HG03457 (cell line): Measurements from ENCODE around the gene PRMT1.
"Not testable (repeated sequence)": the region's sequence is repeated elsewhere in the genome, so short reads cannot be mapped to it uniquely, and the experiment has no call there.

Experiments used
- ATAC-seq: cut with Tn5 transposase; IDR thresholded peaks from one replicate; pipeline ENCODE4 v1.9.1; 2021; ENCODE audit warnings: moderate number of reproducible peaks; ENCODE audit not compliant: unreplicated experiment

PRMT1 gene

DNA sequence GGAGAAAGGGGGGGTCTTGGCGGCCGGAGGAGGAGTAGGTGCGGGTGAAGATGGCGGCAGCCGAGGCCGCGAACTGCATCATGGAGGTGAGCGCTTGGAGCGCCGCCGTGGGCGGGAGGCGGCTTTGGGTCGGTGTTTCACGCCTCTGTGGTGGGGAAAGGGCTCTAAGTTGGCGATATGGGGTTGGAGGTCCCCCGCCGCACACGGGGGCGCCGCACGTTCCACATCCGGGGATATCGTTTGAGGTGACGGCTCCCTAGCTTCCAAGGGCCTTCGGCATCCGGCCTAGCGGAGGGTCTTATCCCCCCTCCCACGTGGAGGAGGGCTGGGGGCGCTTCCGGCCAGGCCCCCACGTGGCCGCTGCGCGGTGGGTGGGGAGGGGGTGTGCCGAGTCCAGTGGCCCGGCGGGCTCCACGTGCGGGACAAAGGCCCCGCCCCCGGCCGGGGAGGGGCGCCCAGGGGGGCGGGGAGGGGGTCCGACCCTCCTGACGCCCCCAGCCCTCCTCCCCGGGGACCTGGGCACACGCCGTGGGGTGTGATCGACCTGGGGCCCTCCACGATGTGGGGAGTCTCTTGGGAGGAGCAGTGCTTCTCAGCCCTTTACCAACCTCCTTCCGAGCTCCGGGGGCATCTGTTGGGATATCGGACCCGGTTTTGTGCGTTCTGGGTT is at the start of gene PRMT1:
PRMT1 (plus strand) TSS at position 41 of the 670 bp plus-strand sequence; CDS start at position 51, 10 bp downstream.
- no peak for ATAC-seq

DNA sequence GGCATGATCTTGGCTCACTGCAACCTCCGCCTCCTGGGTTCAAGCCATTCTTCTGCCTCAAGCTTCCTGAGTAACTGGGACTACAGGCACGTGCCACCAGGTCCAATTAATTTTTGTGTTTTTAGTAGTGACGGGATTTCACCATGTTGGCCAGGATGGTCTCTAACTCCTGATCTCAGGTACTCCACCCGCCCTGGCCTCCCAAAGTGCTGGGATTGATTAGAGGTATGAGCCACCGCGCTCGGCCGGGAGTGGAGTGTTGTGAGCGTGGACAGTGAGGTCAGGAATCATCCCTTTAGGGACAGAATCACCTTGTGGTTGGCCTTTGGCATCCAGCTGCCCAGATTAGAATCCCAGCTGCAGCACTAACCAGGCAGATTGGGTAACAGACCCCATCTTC is 47.4 kb upstream of the PRMT1 start:
- ATAC-seq, result no peak

DNA sequence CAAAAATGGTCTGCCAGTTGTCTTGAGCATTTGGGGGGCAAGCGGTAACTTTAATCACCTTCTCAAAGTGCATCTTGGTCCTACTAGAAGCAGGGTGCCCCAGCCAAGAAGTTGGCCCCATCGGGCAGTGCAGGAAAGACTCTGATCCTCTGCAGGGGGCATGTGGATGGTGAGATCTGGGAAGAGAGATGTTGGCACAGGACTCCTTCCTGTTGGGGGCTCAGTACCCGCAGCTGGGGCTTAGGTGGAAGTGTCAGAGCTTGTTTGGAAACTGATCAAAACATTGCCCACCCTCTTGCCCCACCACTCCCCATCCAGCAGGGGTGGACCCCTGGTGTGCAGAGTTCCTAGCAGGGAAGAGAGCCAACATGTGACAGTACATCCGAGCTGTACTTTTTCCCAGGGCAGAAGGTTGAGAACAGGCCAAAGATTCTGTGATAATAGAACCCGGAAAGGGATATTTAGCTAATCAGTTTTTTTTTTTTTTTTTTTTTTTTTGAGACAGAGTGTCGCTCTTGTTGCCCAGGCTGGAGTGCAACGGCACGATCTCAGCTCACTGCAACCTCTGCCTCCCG is 46.0 kb upstream of the PRMT1 start:
- ATAC-seq, result no peak

DNA sequence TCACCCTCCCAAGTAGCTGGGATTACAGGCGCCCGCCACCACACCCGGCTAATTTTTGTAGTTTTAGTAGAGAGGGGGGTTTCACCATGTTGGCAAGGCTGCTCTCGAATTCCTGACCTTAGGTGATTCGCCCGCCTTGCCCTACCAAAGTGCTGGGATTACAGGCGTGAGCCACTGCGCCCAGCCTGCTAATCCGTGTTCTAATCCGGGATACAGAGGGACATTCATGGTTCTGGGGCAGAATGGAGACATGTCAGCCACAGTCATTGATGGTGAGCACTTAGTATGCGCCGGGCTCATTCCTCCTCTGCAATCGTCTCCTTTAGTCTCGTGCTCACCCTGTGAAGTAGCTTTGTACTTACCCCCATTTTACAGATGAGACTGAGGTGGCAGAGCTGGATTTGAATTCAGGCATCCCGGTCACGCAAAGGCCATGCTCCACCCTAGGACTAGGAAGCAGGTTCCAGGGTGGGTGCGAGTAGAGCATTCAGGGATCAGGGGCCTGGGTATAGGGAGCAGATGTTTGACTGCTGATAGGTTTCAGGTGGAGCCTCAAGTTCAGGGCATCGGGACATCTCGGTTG is 45.4 kb upstream of the PRMT1 start:
- ATAC-seq, result no peak

DNA sequence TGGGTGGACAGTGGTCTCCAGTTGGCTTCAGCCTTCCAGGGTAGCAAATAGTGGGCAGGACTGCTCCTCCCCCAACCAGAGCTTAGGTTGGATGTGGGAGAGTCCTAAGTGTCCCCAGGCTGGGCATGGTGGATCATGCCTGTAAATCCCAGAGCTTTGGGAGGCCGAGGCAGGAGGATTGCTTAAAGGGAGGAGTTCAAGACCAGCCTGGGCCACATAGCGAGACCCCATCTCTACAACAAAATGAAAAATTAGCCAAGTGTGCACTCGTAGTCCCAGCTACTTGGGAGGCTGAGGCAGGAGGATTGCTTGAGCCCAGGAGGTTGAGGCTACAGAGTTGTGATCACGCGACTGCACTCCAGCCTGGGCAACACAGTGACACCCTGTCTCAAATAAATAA is 44.5 kb upstream of the PRMT1 start:
- no peak for ATAC-seq

DNA sequence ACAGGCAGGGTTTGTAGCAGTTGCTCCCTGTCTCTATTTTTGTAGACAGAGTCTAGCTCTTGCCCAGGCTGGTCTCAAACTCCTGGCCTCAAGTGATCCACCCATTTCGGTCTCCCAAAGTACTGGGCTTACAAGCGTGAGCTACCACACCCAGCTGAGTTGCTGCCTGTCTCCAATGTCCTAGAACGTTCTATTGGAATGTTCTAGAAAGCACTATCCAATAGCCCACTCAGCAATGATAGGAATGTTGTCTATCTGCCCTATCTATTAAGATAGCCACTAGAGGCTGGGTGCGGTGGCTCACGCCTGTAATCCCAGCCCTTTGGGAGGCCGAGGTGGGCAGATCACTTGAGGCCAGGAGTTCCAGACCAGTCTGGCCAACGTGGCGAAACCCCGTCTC is 43.8 kb upstream of the PRMT1 start:
- ATAC-seq, result not testable (repeated sequence)

DNA sequence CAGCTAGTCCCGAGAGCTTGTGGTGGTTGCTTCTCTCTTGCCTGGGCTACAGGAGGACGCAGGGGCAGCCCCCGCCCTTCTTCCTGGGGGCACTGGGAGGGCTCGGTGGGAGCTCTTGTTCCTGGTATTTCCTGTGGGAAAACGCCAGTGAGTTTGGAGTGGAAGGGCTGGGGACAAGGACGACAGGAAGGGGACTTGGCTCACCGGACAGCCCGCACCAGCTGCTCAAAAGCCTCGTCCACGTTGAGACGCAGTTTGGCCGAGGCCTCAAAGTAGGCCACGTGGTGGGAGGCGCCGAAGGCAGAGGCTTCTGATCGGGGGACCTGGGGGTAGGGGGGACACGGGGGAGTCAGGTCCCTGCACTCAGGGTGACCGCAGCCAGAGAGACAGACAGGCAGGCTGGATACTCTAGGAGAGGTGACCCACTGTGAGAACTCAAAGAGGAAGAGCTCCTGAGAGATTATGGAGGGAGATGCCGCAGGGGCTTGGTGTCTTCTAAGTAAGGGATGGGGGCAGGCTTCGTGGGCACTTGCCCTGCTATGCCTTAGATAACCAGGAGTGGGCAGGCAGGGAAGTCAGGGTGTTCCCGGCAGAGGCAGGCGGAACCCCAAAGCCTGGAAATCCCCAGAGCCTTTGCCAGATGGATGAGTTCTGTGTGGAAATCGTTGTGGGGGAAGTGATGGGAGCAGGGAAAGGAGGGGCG is 41.4 kb upstream of the PRMT1 start:
- ATAC-seq, result no peak

DNA sequence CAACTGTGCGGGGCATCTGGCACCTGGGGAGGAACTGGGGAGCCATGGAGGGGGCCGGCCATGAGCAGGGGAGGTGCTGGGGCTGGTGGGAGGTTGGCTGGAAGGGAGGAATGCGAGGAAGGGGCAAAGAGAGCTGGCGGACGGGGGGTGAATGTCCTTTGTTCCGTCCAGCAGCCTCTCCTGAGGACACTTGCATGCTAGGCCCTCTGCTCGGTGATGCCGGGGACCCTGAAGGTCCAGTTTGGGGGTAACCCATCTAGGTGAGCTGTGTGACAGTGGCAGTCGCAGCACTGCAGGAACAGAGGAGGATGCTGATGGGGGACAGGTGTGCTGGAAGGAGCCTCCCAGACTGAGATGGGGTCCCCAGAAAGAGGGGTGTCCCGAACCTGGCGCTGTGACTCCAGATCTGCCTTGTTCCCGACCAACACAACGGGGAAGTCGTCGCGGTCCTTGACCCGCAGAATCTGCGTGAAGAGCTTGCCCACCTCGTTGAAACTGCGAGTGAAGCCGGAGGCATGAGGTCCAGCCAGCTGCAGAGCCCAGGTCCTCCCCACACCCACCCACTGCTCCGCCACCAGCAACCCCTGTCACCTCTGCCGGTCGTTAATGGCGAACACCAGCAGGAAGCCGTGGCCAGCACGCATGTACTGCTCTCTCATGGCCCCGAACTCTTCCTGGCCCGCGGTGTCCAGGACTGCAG is 40.7 kb upstream of the PRMT1 start:
- no peak for ATAC-seq

DNA sequence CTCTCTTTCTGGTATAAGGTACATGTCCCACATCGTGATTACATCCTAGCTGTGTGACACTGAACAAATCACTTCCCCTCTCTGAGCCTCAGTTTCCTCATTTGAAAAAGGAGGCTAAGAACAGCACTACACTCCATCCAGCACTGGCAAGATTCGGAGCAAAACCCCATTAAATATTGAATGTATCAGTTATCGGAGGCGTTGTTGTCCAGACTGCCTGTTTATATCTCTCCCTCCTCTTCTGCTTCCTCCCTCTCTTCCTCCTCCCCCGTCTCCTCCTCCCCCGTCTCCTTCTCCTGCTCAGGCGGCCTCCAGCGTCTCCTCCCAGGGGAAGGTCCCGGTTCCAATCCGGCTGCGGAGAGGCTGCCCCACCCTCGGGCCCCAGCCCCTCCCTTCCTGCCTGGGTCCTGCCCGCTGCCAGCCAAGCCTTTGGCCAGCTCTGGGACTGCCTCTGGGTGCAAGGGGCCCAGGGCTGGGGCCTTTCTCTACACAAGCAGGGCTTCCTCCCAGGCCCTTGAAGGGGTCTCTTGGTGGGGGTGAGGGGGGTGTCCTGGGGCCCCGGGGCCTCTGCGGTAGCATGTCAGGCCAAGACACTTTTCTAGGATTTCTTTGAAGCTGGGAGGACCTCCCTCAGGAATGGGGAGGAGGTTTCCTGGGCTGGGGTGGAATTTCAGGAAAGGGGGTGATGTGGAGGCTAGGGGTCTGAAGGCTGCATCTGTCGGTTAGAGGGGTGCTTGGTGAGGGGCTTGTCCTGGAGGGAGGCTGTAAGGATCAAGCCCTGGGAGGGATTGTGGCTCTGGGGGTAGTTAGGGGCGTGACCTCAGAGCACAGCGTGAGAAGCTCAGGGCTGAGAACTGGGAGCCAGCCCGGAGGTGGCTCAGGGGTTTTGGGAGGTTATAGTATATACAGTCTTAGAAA is 39.0 kb upstream of the PRMT1 start:
- ATAC-seq, result no peak

DNA sequence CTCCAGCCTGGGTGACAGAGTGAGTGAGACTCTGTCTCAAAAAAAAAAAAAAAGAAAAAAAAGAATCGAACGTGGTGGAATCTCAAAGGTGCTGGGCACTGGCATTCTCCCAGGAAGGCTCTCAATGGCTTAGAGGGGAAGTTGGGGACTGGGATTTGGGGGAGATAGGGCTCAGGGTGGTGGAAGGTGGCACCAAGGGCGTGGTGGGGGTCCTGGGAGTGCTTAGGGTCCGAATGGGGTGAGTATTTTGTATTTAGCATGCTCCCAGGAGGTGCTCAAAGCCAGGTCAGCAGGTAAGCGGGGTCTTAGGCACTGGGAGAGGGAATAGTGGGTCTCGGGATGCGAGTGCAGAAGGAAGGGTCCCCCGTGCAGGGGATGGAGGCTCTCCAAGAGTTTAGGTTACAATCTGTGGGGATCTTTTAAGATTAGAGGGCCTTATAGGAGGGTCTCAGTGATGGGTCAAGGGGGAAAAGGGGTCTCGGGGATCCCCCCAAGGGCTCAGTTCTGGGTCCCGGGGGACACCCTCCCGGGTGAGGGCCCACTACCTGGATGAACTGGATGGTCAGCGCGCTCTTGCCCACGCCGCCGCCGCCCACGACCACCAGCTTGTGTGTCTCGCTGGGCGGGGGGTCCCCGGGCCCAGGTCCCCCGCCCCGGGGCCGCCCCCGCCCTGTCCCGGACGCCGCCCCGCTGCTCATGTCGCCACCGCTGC is 37.5 kb upstream of the PRMT1 start:
- no peak for ATAC-seq

DNA sequence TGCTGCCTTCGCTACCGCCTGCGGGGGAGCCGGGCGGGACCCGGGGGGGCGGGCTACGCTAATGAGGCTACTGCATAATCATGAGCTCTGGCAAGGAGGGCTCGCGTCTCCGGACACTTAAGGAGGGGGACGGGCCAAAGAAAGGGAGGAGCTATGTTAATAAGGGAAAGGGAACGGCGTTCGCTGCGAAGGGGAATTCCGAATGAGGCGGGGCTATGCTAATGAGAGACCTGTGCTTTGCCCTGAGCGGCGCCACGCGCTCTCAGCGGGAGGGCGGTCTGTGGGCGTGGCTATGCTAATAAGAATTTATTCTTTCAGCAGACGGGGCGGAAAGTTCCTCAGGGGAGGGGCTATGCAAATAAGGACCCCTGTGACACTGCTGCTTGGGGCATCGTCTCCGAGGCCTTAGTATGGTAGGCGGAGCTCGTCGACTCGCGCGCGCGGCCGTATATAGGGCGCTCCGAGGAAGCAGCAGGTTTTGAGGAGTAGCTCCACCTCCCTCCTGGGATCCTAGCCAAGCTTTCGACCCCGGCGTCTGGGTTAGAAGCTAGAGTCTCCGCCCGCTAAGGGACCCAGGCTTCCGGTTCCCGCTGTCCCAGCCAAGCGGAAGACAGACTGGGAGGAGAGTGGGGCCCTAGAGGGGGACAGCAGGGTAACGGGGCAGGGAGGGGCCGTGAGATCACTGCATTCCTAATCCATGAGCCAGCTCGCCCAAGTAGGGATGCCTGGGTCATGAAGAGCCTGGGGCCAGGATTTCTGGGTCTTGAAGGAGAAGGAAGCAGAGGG is 36.8 kb upstream of the PRMT1 start, which contains the start of gene RRAS:
RRAS (minus strand) TSS at position 31 of the 786 bp plus-strand sequence. CDS start 45 bp downstream, outside the sequence.
- ATAC-seq, result peak; percentile 43

DNA sequence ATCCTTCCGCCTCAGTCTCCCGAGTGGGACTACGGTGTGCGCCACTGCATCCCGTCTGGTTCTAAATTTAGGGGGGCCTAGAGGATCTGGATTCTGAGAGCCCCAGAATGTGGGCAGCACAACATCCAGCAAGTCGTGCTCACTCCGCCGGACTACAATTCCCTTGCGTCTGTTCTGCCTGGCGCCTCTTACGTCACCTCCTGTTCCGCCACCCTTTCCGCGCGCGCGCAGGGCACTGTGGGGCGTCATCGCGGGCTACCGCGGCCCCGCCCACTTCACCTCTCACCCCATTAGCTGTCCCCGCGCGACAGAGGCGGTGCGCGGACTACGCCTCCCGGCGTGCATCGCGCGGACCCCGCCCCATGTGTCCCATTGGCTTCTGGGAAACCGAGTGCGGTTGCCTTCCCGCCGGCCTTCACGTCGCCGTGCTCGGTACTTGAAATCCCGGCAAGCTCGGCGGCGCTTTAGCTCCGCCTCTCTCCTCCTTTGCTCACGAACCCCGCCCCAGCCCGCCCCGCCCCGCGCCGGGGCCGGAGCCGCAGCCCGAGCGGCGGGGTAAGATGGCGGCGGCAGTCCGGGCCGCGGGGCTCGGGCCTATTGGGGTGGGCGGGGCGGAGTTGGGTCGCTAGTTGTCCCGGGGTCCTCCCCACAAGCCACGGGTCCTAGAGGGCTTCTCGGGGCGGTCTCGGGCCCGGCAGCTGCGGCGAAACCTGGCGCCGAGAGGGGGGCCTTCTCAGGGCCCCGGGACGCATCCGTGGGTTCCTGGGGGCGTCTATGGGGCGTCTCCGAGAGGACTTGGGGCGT is 35.2 kb upstream of the PRMT1 start, which contains the start of gene SCAF1:
SCAF1 (plus strand) TSS at position 522 of the 804 bp plus-strand sequence. CDS start 2,818 bp downstream, outside the sequence.
- ATAC-seq, result peak; percentile 42

DNA sequence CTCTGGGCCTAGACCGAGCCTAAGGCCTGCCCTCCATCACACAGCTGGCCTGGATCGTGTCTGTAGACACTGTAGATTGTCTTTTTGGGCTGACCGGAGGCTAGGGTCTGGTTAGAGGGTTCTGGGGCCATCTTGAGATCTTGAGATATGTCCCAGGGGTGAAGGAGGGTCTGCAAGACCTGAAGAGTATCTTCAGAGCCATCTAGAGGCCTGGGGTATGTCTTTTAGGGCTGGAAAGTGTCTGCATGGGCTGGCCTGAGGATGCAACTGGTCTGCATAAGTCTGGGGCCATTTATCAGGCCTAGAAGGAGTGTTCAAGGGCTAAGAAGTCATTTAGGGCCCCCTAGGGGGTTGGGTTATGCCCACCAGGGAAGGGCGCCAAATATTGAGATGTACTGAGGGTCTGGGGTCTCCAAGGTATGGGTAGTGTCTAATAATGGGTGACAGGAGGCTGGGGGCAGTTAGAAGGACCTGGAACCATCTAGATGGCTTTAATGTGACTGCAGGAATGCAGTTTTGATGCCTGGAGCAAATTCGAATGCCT is 34.5 kb upstream of the PRMT1 start:
- ATAC-seq, result no peak

DNA sequence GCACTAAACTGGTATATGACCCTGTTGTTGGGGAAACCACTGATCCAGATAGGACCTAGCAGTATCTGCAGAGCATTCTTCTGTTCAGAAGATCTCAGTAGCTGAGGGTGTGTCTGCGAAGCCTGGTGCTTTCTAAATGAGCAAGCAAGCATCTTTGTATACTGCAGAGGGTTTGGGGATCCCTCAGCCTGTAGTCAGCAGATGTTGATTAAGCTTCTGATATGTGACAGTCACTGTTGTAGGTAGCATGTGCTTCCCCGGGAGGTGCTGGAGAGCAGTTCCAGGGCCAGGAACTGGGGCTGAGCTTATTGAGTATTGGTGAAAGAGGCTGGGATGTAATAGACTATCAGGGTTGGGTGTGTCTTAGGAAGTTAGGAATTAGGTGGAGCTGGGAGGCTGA is 33.6 kb upstream of the PRMT1 start:
- no peak for ATAC-seq

DNA sequence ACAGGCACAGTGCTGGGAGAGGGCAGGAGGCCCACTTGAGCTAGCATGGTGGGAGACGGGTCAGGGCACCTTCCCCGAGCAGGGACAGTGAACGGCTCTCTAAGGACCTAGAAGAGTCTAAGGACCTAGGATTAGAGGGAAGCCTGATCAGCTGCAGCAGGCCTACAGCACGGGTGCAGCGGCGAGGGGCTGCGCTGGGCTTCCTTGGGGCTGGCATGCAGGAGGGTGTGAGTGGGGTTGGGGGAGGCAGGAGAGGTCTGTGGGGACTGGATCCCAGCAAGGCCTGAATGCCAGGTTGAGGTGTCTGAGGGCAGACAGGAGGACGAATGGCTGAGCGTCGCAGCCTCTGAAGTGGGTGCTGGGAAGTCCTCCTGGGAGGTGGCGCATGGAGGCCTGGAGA is 31.5 kb upstream of the PRMT1 start:
- no peak for ATAC-seq

DNA sequence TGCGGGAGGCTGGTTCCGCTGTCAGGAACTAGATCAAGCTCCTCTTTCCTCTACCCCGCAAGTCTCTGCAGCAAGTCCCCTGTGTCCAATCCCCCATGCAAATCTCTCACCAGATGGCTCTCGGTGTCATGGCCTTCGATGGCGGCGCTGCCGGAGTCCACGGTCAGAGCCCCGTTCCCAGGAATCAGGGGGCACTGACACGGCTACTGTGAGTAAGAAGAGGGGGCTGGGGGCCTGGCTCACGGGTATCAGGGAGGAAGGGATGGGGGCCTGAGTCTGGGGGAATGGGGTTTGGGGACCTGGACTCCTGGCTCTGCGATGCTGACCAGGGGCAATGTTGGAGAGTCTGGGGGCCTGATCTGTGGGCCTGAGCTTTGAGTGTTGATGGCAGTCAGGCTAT is 31.1 kb upstream of the PRMT1 start:
- ATAC-seq, result no peak

DNA sequence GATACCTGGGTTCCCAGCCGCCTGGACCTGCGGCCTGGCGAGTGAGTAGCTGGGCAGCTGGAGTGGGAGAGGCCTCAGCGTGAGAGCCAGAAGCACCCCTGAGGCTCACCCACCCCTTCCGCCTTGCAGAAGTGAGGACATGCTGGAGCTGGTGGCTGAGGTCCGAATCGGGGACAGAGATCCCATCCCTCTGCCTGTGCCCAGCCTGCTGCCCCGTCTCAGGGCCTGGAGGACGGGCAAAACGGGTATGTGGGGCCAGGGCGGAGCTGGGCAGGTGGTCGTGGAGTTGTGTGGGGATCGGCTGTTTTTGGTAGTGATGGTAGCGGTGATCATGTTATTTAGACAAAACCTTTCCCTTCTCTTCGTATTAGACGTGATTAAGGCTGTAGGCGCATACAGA is 30.5 kb upstream of the PRMT1 start:
- ATAC-seq, result no peak
